Measurements from ENCODE around the gene RALGPS1.

DNA sequence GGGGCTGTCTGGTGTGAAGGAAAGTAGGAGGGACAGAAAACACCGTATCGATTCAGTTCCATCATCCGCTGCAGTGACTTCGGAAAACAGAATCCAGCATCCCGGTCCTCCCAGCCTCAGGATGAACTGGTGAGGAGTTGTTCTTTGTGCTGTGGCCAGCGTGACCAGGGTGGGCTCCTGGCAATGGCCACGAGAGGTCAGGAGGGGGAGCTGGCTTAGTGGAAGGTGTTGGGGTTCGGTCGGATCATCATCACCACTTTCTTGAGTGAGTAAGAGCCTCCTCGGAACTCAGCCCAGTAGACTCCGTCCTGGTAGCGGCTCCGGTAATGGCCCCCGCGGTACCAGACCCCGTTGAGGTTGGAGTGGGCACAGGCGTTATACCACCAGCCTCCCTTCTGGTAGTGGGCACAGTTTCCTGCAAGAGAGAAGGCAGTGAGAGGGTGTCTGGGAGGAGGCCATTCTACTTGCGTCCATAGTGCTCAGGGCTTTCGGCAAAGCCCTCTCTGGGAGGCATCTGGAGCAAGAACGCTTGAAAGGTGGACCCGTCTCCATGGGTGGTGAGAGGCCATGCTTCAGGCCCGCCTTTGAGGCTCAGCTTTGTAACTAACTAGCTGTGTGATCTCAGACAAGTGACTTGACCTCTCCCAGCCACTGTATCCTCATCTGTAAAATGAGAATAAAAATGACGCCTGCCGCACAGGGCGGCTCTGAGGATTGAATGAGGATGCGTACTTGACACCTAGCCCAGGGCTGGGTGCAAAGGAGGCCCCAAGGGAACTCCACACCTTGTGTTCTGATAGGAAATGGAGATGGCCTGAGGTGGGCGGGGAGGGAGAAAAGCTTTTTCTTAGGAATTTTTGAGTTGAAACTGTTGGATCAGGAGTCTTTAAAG lies 174.4 kb downstream of the RALGPS1 start:
- TF ChIP-seq FOXM1 (IDR thresholded peaks at IDR 0.05; ENCODE audit: borderline replicate concordance) = no peak
- TF ChIP-seq BHLHE40 (IDR thresholded peaks at IDR 0.05; ENCODE audit: borderline replicate concordance) = no peak
- no peak for TF ChIP-seq SP1 (IDR thresholded peaks at IDR 0.05)
- no peak for TF ChIP-seq ELF4 (IDR thresholded peaks at IDR 0.05)
- no peak for TF ChIP-seq SUZ12 (IDR thresholded peaks at IDR 0.05)
- TF ChIP-seq L3MBTL2 (conservative IDR thresholded peaks at IDR 0.05) = no peak
- no peak for TF ChIP-seq NFRKB (IDR thresholded peaks at IDR 0.05)
- TF ChIP-seq, protein P1, sequence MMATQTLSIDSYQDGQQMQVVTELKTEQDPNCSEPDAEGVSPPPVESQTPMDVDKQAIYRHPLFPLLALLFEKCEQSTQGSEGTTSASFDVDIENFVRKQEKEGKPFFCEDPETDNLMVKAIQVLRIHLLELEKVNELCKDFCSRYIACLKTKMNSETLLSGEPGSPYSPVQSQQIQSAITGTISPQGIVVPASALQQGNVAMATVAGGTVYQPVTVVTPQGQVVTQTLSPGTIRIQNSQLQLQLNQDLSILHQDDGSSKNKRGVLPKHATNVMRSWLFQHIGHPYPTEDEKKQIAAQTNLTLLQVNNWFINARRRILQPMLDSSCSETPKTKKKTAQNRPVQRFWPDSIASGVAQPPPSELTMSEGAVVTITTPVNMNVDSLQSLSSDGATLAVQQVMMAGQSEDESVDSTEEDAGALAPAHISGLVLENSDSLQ (IDR thresholded peaks at IDR 0.05) = no peak
- TF ChIP-seq ARNT (IDR thresholded peaks at IDR 0.05) = no peak
- no peak for TF ChIP-seq TARDBP (IDR thresholded peaks at IDR 0.05)
- TF ChIP-seq FOXK2 (IDR thresholded peaks at IDR 0.05) = no peak
- TF ChIP-seq FOXA1 (IDR thresholded peaks at IDR 0.05) = no peak

Data from HEK293T (cell line).